Activated gamma-delta T cell treated with anti-CD3 and anti-CD28 coated beads, Interleukin-2, amount 50 U/mL, for 16 hours (primary cell): ENCODE results near the gene WDR73.

Experiments
- DNase-seq: peaks from one replicate; pipeline ENCODE4 v3.0.0-alpha.2; 2020; ENCODE audit warnings: low read depth

The WDR73 gene

GRCh38 chr15:84609818-84610525 is 44.1 kb downstream of the WDR73 start:
- DNase-seq: no peak

- no peak for DNase-seq
Measured at GRCh38 chr15:84608707-84609284, 45.3 kb downstream of the WDR73 start.

- DNase-seq: no peak
Measured at GRCh38 chr15:84606653-84607120, 47.4 kb downstream of the WDR73 start.

- DNase-seq: no peak
Measured at GRCh38 chr15:84605554-84605882, 48.6 kb downstream of the WDR73 start.

GRCh38 chr15:84604826-84605553 is 49.1 kb downstream of the WDR73 start:
- DNase-seq: no peak

GRCh38 chr15:84603630-84604379 is 50.3 kb downstream of the WDR73 start:
- DNase-seq: no peak

GRCh38 chr15:84601555-84601838 is 52.6 kb downstream of the WDR73 start:
- no peak for DNase-seq

GRCh38 chr15:84600687-84601554 is 53.2 kb downstream of the WDR73 start, which contains the start of gene ZSCAN2:
Gene ZSCAN2 (plus strand): TSS chr15:84601009. CDS start chr15:84603928, 2,919 bp downstream.
- DNase-seq: peak; percentile 92

- DNase-seq: peak; percentile 12
Measured at GRCh38 chr15:84600331-84600686, 53.8 kb downstream of the WDR73 start.

GRCh38 chr15:84599906-84600305 is 54.2 kb downstream of the WDR73 start:
- no peak for DNase-seq

- no peak for DNase-seq
Measured at GRCh38 chr15:84598993-84599392, 55.1 kb downstream of the WDR73 start.

- DNase-seq: peak; percentile 19
Measured at GRCh38 chr15:84598250-84598649, 55.8 kb downstream of the WDR73 start.

- DNase-seq: no peak
Measured at GRCh38 chr15:84597296-84597695, 56.8 kb downstream of the WDR73 start.

GRCh38 chr15:84595660-84596059 is 58.4 kb downstream of the WDR73 start:
- DNase-seq: no peak

GRCh38 chr15:84594617-84595290 is 59.3 kb downstream of the WDR73 start:
- DNase-seq: no peak

- no peak for DNase-seq
Measured at GRCh38 chr15:84591815-84592214, 62.3 kb downstream of the WDR73 start.

- no peak for DNase-seq
Measured at GRCh38 chr15:84590406-84590805, 63.7 kb downstream of the WDR73 start.
